GM10266 (cell line): ENCODE results near the gene GADD45G.

Experiments
- DNase-seq: peaks from one replicate; pipeline ENCODE4 v3.0.0; 2012; ENCODE audit errors: extremely low spot score
- TF ChIP-seq, protein P1 (sequence below): IDR thresholded peaks from 2 replicates; pipeline ENCODE4 v1.5.1; 2012; ENCODE audit warnings: mild to moderate bottlenecking, low read depth; ENCODE audit not compliant: control insufficient read depth, insufficient read depth; ENCODE audit errors: missing control alignments

The GADD45G gene

DNA sequence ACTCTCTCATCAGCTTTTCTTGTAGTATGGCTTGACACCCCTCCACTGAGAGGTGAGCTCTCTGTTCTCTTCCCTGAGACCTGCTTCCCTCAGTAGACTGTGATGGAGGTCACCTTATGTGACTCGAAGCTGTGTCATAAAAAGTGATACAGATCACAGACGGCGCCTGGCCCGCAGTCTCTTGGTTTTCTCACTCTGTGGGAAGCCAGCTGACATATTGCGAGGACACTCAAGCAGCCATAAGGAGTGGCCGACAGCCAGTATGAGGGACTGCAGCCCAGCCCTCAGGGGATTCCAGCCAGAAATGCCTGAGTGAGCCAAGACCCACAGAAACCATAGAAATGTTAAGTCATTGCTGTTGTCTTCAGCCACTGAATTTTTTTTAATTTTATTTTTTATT is 38.0 kb downstream of the GADD45G start:
- DNase-seq = no peak
- TF ChIP-seq, protein P1, sequence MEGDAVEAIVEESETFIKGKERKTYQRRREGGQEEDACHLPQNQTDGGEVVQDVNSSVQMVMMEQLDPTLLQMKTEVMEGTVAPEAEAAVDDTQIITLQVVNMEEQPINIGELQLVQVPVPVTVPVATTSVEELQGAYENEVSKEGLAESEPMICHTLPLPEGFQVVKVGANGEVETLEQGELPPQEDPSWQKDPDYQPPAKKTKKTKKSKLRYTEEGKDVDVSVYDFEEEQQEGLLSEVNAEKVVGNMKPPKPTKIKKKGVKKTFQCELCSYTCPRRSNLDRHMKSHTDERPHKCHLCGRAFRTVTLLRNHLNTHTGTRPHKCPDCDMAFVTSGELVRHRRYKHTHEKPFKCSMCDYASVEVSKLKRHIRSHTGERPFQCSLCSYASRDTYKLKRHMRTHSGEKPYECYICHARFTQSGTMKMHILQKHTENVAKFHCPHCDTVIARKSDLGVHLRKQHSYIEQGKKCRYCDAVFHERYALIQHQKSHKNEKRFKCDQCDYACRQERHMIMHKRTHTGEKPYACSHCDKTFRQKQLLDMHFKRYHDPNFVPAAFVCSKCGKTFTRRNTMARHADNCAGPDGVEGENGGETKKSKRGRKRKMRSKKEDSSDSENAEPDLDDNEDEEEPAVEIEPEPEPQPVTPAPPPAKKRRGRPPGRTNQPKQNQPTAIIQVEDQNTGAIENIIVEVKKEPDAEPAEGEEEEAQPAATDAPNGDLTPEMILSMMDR = no peak

DNA sequence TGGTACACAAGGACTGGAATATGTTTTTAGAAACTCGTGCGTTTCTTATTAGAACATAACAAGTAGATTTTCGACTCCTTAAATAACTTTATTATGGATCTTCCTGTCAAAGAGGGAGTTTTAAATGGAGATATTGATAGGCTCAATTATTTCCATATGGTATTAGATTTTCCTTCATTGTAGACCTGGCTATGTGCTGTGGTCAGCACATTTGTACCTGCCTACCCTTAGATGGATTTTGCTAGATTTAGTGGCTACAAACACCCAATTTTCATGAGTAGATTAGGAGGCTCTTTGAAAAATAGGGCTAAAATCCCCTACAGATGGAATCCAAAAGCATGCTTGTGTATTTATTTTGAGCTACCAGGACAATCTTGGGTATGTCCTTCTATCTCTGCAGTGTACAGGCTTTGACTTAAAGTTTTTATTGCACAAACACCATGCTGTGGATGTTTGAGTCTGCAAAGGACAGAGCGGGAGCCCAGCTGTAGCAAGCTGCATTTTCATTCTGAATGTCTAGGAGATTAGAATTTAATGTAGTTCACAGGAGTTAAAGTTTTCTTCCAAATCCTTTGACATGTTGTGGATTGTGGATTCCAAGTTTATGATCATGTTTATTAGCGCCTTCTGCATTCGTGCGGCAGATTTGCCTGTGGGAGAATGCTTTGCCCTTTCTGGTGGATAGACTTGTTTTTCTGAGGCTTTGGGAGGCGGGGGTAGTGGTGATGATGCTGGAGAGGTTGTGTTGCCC is 41.6 kb downstream of the GADD45G start:
- no peak for DNase-seq
- TF ChIP-seq, protein P1 = no peak

DNA sequence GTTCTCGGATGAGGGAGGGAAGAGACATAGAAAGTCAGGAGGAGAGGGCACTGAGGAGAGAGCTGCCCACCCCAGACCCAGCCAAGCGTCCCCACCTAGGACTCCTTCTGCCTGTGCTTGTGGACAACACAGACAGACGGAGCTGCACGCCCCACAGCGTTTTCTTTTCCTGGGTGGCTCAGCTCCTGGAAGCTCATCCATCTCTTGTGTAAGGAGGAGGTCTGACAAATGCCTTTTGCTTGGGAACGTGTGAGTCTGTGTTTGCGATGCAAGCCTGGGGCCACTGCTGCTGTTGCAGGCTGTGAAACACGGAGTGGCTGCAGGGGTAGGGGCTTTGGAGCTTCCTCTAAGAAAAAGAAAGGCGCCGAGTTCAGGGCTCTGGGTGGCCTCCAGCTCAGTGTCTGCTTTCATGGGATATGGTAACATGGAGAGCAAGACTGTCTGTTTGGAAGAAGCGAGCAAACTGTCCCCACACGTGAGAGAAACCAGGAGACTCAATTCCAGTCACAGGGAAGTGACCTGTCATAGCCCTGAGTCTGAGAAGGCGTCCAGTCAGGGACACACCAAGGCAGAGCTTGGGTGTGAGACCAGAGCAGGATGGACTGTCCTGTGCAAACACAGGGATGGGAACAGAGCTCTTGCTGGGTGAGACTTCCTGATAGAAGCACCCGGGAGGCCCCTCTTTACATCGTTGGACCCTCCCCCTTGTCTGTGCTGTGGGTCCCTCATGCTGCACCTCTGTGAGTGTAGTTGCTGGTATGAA is 42.7 kb downstream of the GADD45G start:
- TF ChIP-seq, protein P1 = no peak
- no peak for DNase-seq

DNA sequence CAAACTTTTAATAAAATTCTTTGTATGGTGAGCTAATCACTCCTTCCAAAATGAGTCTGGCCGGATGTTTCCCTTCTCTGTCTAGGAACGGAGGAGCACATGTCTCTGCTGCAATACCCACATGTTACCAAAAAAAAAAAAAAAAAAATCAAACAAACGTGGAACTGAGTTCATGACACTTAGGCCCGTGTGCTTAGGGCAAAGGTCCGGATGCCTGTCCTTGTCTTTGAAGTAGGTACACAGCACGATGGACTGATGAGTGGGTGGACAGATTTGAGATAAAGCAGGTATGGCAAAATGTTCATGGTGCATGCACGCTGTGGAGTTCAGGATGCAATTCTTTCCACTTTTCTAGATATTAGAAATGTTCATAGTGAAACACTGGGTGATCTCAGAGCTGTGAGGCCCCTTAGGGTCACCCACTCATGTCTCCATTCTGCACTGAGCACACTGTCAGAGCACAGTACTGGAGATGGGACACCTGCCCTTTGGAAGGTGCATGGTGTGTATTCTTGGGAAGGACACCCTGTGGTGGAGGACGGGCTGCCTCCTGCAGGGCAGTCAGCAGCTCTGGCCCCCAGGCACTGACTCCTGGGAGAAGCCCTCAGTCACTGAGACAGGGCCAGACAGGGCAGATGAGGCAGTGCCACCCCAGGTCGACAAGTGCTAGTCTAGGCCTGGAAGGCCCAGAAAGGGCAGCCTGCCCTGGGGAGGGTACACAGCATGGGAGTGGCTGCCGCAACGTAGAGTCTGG is 43.6 kb downstream of the GADD45G start:
- TF ChIP-seq, protein P1 = no peak
- no peak for DNase-seq

DNA sequence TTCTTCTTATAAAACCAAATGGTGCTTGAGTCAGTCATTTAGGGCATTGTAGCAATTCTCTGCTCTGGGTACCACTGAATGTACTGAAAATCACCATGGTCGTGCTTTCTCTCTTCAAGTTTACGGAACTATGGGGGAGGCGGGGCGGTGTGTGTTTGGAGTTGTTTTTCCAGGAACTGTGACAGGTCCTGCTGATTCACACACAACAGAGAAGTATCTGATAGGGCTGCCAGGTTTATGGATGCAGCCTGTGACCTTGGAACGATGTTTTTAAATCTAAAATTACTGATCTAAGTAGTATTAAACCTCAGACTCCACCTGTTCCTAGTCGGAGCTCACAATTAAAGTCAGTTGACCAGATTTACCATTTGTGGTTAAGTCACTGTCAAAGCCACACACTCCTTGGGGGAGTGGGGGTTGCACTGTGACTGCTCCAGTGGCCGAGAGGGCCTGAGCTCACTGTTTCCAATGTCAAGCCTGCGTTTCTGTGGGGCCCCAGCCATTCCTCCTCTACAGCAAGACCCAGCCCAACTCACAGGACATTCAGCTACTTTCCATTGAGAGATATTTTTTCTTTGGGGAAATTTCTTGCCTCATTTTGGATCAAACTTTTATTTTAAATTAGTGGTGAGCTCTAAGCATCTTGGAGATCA is 44.4 kb downstream of the GADD45G start:
- TF ChIP-seq, protein P1 = no peak
- no peak for DNase-seq

DNA sequence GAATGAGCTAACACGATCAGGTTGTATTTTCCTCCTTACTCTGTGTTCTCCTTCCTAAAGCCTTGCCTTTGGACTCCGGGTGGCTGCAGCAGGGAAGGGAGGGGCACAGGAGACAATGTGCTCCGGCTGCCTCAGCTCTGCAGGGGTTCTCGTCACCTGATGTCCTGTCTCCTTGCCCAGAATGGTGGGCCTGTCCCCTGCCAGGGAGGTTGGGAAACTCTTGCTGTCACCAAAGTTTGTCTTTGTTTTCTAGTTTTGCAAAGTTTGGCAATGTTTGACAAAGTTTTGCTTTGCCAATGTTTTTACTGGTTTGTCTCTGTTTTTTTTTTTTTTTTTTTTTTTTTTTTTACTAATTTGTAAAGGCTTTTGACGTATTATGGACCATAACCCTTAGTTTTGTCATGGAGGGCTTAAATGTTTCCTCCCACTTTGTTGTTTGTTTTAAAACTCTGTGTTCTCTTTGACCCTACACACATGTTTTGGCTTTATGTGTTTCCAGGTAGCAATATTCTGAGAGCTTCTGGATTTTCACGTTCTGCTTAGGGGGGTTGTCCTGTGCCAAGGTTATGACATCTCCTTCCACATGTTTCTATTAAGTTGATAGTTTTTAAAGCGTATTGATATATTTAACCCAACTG is 49.3 kb downstream of the GADD45G start:
- no peak for DNase-seq
- TF ChIP-seq, protein P1 = no peak
